Measurements from ENCODE around the gene NPAS2.

The NPAS2 gene

DNA sequence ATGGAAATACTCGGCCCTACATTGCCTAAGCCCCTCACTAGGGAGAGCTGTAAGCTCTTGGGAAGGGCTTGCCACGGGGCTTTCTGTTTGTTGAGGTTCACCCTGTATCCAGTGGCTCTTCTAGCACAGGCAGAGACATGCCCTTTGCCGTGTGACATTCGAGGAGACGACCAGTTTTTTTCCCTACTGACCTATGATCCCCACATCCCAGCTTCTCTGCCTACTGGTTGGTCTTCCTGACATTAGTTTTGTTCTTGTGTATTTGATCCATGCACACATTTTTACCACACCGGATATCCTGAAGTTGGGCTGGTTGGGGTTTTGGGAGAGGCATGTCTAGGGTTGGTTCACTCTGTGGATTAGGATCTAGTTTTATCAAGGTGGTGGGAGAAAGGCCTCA, 69.3 kb downstream of the NPAS2 start:
- TF ChIP-seq, protein P1, sequence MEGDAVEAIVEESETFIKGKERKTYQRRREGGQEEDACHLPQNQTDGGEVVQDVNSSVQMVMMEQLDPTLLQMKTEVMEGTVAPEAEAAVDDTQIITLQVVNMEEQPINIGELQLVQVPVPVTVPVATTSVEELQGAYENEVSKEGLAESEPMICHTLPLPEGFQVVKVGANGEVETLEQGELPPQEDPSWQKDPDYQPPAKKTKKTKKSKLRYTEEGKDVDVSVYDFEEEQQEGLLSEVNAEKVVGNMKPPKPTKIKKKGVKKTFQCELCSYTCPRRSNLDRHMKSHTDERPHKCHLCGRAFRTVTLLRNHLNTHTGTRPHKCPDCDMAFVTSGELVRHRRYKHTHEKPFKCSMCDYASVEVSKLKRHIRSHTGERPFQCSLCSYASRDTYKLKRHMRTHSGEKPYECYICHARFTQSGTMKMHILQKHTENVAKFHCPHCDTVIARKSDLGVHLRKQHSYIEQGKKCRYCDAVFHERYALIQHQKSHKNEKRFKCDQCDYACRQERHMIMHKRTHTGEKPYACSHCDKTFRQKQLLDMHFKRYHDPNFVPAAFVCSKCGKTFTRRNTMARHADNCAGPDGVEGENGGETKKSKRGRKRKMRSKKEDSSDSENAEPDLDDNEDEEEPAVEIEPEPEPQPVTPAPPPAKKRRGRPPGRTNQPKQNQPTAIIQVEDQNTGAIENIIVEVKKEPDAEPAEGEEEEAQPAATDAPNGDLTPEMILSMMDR (conservative IDR thresholded peaks at IDR 0.05), result no peak
- no peak for TF ChIP-seq ZFX (IDR thresholded peaks at IDR 0.05)
- H3K27ac ChIP-seq, result no peak overlapping the region

DNA sequence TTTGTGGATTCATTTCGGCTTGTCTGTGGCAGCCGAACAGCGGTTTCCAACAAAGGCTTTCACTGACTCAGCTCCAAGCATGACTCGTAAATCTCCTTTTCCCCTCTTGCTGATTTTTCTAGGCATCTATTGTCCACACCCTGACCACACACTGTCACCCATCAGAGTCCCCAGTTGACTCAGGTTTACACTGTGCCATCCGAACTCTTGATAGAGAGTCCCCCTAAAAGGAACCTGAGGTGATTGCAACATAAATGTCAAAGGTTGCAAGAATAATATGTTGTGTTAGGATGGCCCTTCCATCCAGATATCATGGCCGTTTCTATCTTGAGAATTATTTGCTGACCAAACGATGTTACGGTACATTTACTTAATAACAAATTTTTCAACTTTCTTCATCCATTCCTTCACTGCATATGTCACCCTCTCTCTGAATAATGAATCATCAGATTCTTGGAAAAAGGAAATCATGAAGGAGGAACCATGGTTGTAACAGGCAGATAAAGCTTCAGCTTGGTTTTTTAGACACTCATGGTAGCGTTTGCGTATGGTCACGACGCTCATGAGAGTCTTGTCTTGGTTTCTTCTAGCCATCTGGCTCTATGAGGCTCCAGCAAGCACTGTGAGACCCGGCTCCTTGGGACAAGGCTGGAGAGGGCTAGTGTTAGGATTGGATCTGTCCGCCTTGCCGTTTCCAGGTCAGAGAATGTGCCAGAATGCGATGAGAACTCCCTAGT, 72.1 kb downstream of the NPAS2 start:
- no peak overlapping the region for H3K27ac ChIP-seq
- TF ChIP-seq ZFX (IDR thresholded peaks at IDR 0.05), result no peak
- TF ChIP-seq, protein P1 (conservative IDR thresholded peaks at IDR 0.05), result no peak

DNA sequence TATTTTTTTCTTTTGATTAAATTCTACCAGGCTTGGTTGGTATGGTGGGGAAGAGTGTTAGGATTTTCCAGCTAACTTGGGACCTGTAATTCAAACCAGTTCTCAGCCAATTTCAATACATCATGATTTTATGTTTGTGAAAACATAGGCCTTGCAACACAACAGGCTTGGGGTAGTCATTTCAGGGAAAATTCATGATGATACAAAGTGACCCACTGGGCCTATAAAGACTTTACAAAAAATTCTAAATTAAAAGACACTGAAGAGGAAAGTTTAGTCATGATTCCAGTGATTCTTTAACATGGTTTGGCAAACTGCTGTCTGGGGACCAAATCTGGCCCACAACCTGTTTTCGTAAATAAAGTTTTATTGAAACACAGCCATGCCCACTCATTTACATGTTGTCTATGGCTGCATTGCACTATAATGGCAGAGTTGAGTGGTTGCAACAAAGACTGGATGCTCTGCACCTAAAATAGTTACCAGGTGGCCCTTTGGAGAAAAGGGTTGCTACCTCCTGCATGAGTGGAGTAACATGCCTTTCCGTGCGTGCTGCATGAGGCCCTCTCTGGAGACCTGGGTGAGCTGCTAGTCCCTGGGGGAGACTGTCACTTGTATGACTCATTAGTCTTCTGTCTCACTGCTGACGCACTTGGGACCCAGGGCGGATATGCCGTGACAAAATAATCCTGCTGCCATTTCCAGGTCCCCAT, 73.6 kb downstream of the NPAS2 start:
- TF ChIP-seq, protein P1 (conservative IDR thresholded peaks at IDR 0.05), result no peak
- TF ChIP-seq ZFX (IDR thresholded peaks at IDR 0.05), result no peak
- no peak overlapping the region for H3K27ac ChIP-seq

DNA sequence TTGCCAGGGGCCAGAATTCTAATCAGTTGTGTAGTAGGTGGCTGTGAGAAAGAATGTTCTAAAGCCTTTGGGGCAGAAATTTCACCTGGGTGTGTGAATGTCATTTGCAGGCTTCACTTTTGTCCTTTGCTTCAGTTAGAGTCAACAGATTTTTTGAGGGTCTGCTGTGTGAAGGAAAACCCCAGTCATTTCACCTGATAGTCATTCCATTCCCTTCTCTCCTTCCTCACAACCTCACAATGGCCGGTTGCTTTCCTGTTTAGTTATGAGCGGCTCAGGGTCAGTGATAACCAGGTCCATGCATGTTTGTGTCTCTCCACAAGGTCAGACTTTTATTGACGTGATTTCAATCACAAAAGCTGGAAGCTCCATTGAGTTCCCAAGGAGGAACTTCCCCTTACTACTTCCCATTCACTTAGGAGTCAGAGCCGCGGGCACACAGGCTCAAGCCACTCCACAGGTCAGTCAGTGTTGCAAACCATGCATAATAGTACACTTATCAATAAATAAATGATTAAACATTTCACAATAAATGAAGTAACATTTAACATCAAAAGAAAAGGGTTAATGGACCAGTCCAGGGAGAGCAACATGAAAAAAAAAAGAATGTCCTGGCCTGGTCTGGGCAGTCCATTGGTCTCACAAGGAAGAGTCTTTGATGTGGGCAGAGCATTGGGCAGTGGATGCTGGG, 74.3 kb downstream of the NPAS2 start:
- H3K27ac ChIP-seq, result no peak overlapping the region

DNA sequence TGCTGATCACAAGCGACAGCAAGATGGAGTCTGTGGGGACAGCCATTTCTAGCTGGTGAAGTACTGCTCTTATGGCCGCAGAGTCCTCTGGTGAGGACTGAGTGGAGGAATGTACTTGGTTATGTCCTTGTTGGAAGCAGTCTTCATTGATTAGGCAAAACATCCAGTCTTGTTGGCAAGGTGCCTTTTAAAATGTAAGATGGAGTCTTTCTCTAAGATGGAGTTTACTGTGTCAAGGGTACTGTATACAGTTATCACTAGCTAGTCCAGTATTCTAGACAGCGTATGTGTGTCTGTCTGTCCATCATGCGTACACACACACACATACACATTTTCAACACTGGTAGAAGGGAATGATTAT, 74.8 kb downstream of the NPAS2 start:
- TF ChIP-seq ZFX (IDR thresholded peaks at IDR 0.05), result no peak
- TF ChIP-seq, protein P1 (conservative IDR thresholded peaks at IDR 0.05), result no peak
- H3K27ac ChIP-seq, result no peak overlapping the region

More for the DNA sequence above, 74.3 kb downstream of the NPAS2 start:
- TF ChIP-seq, protein P1 (conservative IDR thresholded peaks at IDR 0.05), result no peak
- TF ChIP-seq ZFX (IDR thresholded peaks at IDR 0.05), result no peak

DNA sequence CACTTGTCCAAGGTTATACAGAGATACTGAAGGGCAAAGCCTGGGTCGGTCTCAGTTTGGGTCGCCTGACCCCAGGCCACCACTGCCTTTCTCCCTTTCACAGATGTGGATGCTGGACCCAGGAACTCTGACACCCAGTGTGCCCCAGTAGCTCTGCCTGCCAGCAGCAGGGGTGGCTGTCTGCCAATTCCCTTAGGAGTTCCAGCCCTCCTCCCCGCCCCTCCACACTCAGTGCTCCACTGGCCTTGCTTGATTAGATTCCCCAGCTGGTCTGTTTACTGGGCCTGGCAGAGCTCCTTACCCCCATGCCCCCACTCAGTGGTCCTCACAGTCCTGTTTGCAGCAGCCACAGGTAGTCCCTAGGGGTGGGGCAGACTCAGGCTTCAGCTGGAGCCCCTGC, 75.5 kb downstream of the NPAS2 start:
- TF ChIP-seq, protein P1 (conservative IDR thresholded peaks at IDR 0.05), result no peak
- no peak for TF ChIP-seq ZFX (IDR thresholded peaks at IDR 0.05)

More for the DNA sequence above, 75.5 kb downstream of the NPAS2 start:
- H3K27ac ChIP-seq, result no peak overlapping the region

Measured in C4-2B (cell line).